SK-N-SH (cell line): ENCODE measurements around the gene FAM168A. TPM values are rescaled to one million over a fixed set of nuclear protein-coding genes. Genes with fewer than 3 reads are reported as not detected.

Source experiments
- CTCF ChIA-PET: fragments of 300-600, 350-600 bp; formaldehyde crosslinking; extraction: SDS; loops from one replicate; lab custom pipeline; 2021; lab: Yijun Ruan, JAX
- POLR2A ChIA-PET: fragments of 350-600 bp; sonication (Branson Sonifier 250); formaldehyde crosslinking; extraction: SDS; loops from one replicate; lab custom pipeline; 2020; ENCODE audit warnings: antibody characterized with exemption, inconsistent platforms; lab: Yijun Ruan, JAX
- DNase-seq: peaks from one replicate; pipeline ENCODE4 v3.0.0; 2012
- H2AFZ ChIP-seq: fragments of 200-600 bp; sonication (generic); 2 replicates; pipeline ENCODE4 v1.8.1; 2016; ENCODE audit warnings: antibody characterized with exemption, mild to moderate bottlenecking, low read depth
- H3F3A ChIP-seq: fragments of 200-600 bp; sonication (generic); replicated peaks from 2 replicates; pipeline ENCODE3; 2016; ENCODE audit warnings: antibody characterized with exemption, mild to moderate bottlenecking; ENCODE audit not compliant: insufficient read depth
- H3K27ac ChIP-seq, 2 experiments: fragments of 200-500 bp in 1 of 2; fragments of 200-600 bp in 1 of 2; sonication (Bioruptor generic) in 1 of 2; sonication (generic), shearing (Covaris generic) in 1 of 2; 2 replicates each; pipeline versions ENCODE4 v1.5.1 to v1.6.1; 2014 to 2016; ENCODE audit warnings: low read depth in 2 of 2, inconsistent platforms in 1 of 2, low read length in 1 of 2, mild to moderate bottlenecking in 1 of 2, mixed read lengths in 1 of 2
- H3K27me3 ChIP-seq: fragments of 200-600 bp; sonication (generic), shearing (Covaris generic); 2 replicates; pipeline ENCODE4 v1.6.1; 2016; ENCODE audit warnings: mixed run types; ENCODE audit not compliant: insufficient read depth
- H3K36me3 ChIP-seq, 2 experiments: fragments of 200-500 bp in 1 of 2; fragments of 200-600 bp in 1 of 2; sonication (Bioruptor generic) in 1 of 2; sonication (generic) in 1 of 2; replicated peaks in 1 of 2; 2 replicates each; pipeline versions ENCODE3 to v1.5.1; 2014 to 2016; ENCODE audit warnings: low read length in 1 of 2, mild to moderate bottlenecking in 1 of 2; ENCODE audit not compliant: insufficient read depth in 2 of 2, control insufficient read depth in 1 of 2
- H3K4me1 ChIP-seq, 2 experiments: fragments of 200-500 bp in 1 of 2; fragments of 200-600 bp in 1 of 2; sonication (Bioruptor generic) in 1 of 2; sonication (generic), shearing (Covaris generic) in 1 of 2; 2 replicates each; pipeline versions ENCODE4 v1.5.1 to v1.6.1; 2014 to 2016; ENCODE audit warnings: low read depth in 1 of 2, low read length in 1 of 2, mixed run types in 1 of 2; ENCODE audit not compliant: insufficient read depth in 2 of 2, control insufficient read depth in 1 of 2
- H3K4me2 ChIP-seq: fragments of 200-600 bp; sonication (generic), shearing (Covaris generic); 2 replicates; pipeline ENCODE4 v1.6.1; 2017; ENCODE audit warnings: mixed run types
- H3K4me3 ChIP-seq, 2 experiments: fragments of 200-500 bp in 1 of 2; fragments of 200-600 bp in 1 of 2; sonication (Bioruptor generic) in 1 of 2; sonication (generic), shearing (Covaris generic) in 1 of 2; 2 replicates each; pipeline versions ENCODE4 v1.5.1 to v1.8.1; 2014 to 2016; ENCODE audit warnings: low read depth in 2 of 2, inconsistent platforms in 1 of 2, low read length in 1 of 2, mild to moderate bottlenecking in 1 of 2, mixed read lengths in 1 of 2, moderate library complexity in 1 of 2
- H3K79me2 ChIP-seq: fragments of 200-600 bp; sonication (generic); 2 replicates; pipeline ENCODE4 v1.8.1; 2017; ENCODE audit warnings: mild to moderate bottlenecking; ENCODE audit not compliant: insufficient read depth
- H3K9ac ChIP-seq: fragments of 200-600 bp; sonication (generic); 2 replicates; pipeline ENCODE4 v1.6.1; 2017; ENCODE audit warnings: mixed run types
- H3K9me2 ChIP-seq: fragments of 200-600 bp; sonication (generic); 2 replicates; pipeline ENCODE4 v1.6.1; 2017; ENCODE audit warnings: mixed run types
- H3K9me3 ChIP-seq: fragments of 200-600 bp; sonication (generic); 2 replicates; pipeline ENCODE4 v1.6.1; 2017; ENCODE audit warnings: mixed run types, mild to moderate bottlenecking, moderate library complexity
- H4K20me1 ChIP-seq: fragments of 200-600 bp; sonication (generic); 2 replicates; pipeline ENCODE4 v1.6.1; 2017; ENCODE audit warnings: mild to moderate bottlenecking, mixed run types; ENCODE audit not compliant: insufficient read depth
- EP300 ChIP-seq, 2 experiments: IDR thresholded peaks; 2 replicates each; pipeline versions ENCODE4 v1.4.0 to v1.6.1; 2012; ENCODE audit warnings: borderline replicate concordance in 1 of 2, low read depth in 1 of 2, low read length in 1 of 2
- EZH2phosphoT487 ChIP-seq: fragments of 200-600 bp; sonication (generic); IDR thresholded peaks from 2 replicates; pipeline ENCODE4 v1.6.1; 2017; ENCODE audit warnings: low read depth, mixed run types, mild to moderate bottlenecking, antibody characterized with exemption, moderate library complexity, borderline replicate concordance
- FOSL2 ChIP-seq: IDR thresholded peaks from 2 replicates; pipeline ENCODE4 v1.4.0; 2012; ENCODE audit warnings: low read depth, mild to moderate bottlenecking, moderate library complexity, borderline replicate concordance
- FOXJ3 ChIP-seq: sonication (generic); formaldehyde crosslinking; IDR thresholded peaks from 2 replicates; pipeline ENCODE4 v1.5.1; 2020; ENCODE audit warnings: mild to moderate bottlenecking, missing genetic modification reagents
- FOXM1 ChIP-seq: IDR thresholded peaks from 2 replicates; pipeline ENCODE4 v1.4.0; 2012; ENCODE audit warnings: low read depth, mild to moderate bottlenecking
- JUND ChIP-seq: IDR thresholded peaks from 2 replicates; pipeline ENCODE4 v1.4.0; 2012
- MEF2A ChIP-seq: IDR thresholded peaks from 2 replicates; pipeline ENCODE4 v1.4.0; 2012; ENCODE audit warnings: low read depth, borderline replicate concordance
- NFIC ChIP-seq: IDR thresholded peaks from 2 replicates; pipeline ENCODE4 v1.4.0; 2012; ENCODE audit warnings: borderline replicate concordance
- NRF1 ChIP-seq: IDR thresholded peaks from 2 replicates; pipeline ENCODE4 v1.6.1; 2012; ENCODE audit warnings: low read depth, mild to moderate bottlenecking, low read length
- PBX3 ChIP-seq: IDR thresholded peaks from 2 replicates; pipeline ENCODE4; 2012
- SMC3 ChIP-seq: IDR thresholded peaks from 2 replicates; pipeline ENCODE4 v1.6.1; 2012; ENCODE audit warnings: low read depth, low read length, improper control_type of control experiment
- TAF1 ChIP-seq: IDR thresholded peaks from 2 replicates; pipeline ENCODE4 v1.6.1; 2012; ENCODE audit warnings: low read depth, mild to moderate bottlenecking, low read length, moderate library complexity, borderline replicate concordance
- TCF12 ChIP-seq: IDR thresholded peaks from 2 replicates; pipeline ENCODE4 v1.4.0; 2012
- TEAD4 ChIP-seq: IDR thresholded peaks from 2 replicates; pipeline ENCODE4 v1.4.0; 2012; ENCODE audit warnings: mild to moderate bottlenecking, borderline replicate concordance; ENCODE audit not compliant: insufficient read depth
- ZBTB33 ChIP-seq: IDR thresholded peaks from 2 replicates; pipeline ENCODE4 v1.4.0; 2012; ENCODE audit warnings: low read depth, borderline replicate concordance
- WGBS: methylation state at CpG from one replicate; pipeline ENCODE4 v1.1.6; 2017; ENCODE audit warnings: low lambda C conversion rate; 5-methylcytosine and 5-hydroxymethylcytosine counted together
- polyA plus RNA-seq, 3 experiments: library from polyadenylated mRNA; depleted of rRNA; stranded (reverse); fragments of >200 nt; gene quantifications; 2 replicates each; pipeline ENCODE4 v1.2.3, GENCODE V29; 2012
- TF ChIP-seq, protein P1 (sequence below): fragments of 150-350 bp; IDR thresholded peaks from 2 replicates; pipeline ENCODE4 v1.6.1; 2016; ENCODE audit warnings: mild to moderate bottlenecking, low read depth, low read length

FAM168A gene
- polyA plus RNA-seq, 1 of the 3 experiments (the other 2 are of a cell fraction) = 17.8 TPM

- Histone ChIP-seq H3K4me3 (no peak overlapping the region), H3K79me2 (0 out of 2 replicates have a peak, but pooled peaks cover 6% of the 10 kb centered on the region), H2AFZ (no peak overlapping the region), H3K27me3 (no peaks in the 10 kb centered on the region), H3K4me2 (peak overlapping the region; percentile 23; the same call in 1 of the 2 replicates), H3K9ac (no peak overlapping the region), H3K9me2 (no peaks in the 10 kb centered on the region), H3F3A (peaks cover 47% of the 10 kb centered on the region), H3K36me3 (peaks cover 0 to 4% of the 10 kb centered on the region in 2 experiments), H3K9me3 (no peaks in the 10 kb centered on the region), H4K20me1 (no peaks in the 10 kb centered on the region), H3K27ac (peak overlapping the region in 1 of 2 experiments; percentile 95; a peak in 2 of 4 replicates), H3K4me1 (peaks cover 0 to 30% of the 10 kb centered on the region in 2 experiments; a peak in 2 of 4 replicates)
- CTCF ChIA-PET = no interaction called here
- TF ChIP-seq TEAD4 = 0 out of 2 replicates have a peak, but pooled peaks have one; percentile 50
- peak; percentile 76 for TF ChIP-seq JUND
- TF ChIP-seq TAF1 = no peak
- peak; percentile 66 for TF ChIP-seq FOSL2
- TF ChIP-seq TCF12 = peak; percentile 80
- TF ChIP-seq MEF2A = no peak
- TF ChIP-seq NFIC = peak; percentile 76
- peak in 1 of 2 experiments; percentile 66; a peak in 1 of 4 replicates for TF ChIP-seq EP300 (IDR thresholded peaks at IDR 0.05; ENCODE audit: borderline replicate concordance in 1 of 2, low read depth in 1 of 2, low read length in 1 of 2)
- peak; percentile 67 for TF ChIP-seq PBX3
- POLR2A ChIA-PET = interaction anchor here (0.5 to 0.7 kb wide), 2 partner anchors 34 to 954 kb away, joined by 3 read pairs; no protein-coding TSS in a partner anchor
- 40% methylated on average over 5 of the region's 5 CpGs for WGBS
- no peak for DNase-seq
Measured at GRCh38 chr11:73431396-73431795, 166.5 kb downstream of the FAM168A start.

DNA sequence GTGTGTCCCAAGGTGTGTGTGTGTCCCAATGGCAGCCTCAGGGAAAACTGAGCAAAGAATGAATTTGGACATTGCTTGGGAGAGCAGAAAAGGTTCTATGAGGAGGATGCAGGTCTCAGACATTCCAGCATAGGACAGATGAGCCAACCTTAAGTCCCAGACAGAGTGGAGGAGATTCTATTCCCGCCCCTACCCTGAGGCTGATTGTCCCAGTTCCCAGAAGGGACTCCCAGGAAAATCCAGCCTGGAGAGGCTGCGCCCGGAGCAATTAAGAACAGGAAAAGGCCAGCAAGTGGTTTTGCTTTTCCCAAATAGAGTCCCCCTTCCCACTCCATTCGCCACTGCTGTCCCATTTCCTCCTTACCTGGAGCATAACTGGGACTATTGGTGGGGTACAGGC lies 167.6 kb downstream of the FAM168A start:
- no peaks in the 10 kb centered on the region for H3K27me3 ChIP-seq
- peaks cover 0 to 4% of the 10 kb centered on the region in 2 experiments for H3K36me3 ChIP-seq
- no peaks in the 10 kb centered on the region for H3K9me2 ChIP-seq
- ChIA-PET CTCF (no interaction called here), POLR2A (interaction anchor here (0.6 kb wide), 1 partner anchor 12 kb away, joined by 3 read pairs; no protein-coding TSS in a partner anchor)
- H4K20me1 ChIP-seq = no peaks in the 10 kb centered on the region
- peak overlapping the region; percentile 56; the same call in 1 of the 2 replicates for H3K4me2 ChIP-seq
- no peak overlapping the region for H2AFZ ChIP-seq
- no peak for DNase-seq
- H3K4me1 ChIP-seq = peaks cover 0 to 30% of the 10 kb centered on the region in 2 experiments; a peak in 2 of 4 replicates
- no peaks in the 10 kb centered on the region for H3K9me3 ChIP-seq
- TF ChIP-seq FOXJ3 (CRISPR knock-in tag) = no peak
- no peak for TF ChIP-seq SMC3
- TF ChIP-seq PBX3 = no peak
- TF ChIP-seq EZH2phosphoT487 = no peak
- TF ChIP-seq, protein P1, sequence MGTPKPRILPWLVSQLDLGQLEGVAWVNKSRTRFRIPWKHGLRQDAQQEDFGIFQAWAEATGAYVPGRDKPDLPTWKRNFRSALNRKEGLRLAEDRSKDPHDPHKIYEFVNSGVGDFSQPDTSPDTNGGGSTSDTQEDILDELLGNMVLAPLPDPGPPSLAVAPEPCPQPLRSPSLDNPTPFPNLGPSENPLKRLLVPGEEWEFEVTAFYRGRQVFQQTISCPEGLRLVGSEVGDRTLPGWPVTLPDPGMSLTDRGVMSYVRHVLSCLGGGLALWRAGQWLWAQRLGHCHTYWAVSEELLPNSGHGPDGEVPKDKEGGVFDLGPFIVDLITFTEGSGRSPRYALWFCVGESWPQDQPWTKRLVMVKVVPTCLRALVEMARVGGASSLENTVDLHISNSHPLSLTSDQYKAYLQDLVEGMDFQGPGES = no peak
- no peak for TF ChIP-seq NRF1
- TF ChIP-seq FOXM1 = no peak
- no peak for TF ChIP-seq ZBTB33
- H3K4me3 ChIP-seq = no peak overlapping the region
- H3K27ac ChIP-seq = peak overlapping the region in 1 of 2 experiments; percentile 95; a peak in 2 of 4 replicates
- H3F3A ChIP-seq = peaks cover 40% of the 10 kb centered on the region
- 94% methylated on average over 4 of the region's 4 CpGs for WGBS
- H3K9ac ChIP-seq = no peak overlapping the region
- H3K79me2 ChIP-seq = 0 out of 2 replicates have a peak, but pooled peaks cover 3% of the 10 kb centered on the region
